ENCODE data around the gene UBE2G2.

GRCh38 chr21:44817506-44817880 is 15.9 kb upstream of the UBE2G2 start:
- TF ChIP-seq TAF1 (IDR thresholded peaks at IDR 0.05; ENCODE audit: low read depth, low read length) (no peak), POLR2A (IDR thresholded peaks at IDR 0.05; ENCODE audit: low read depth, low read length) (no peak), POLR2AphosphoS5 (IDR thresholded peaks at IDR 0.05; ENCODE audit: low read depth, low read length) (no peak), PAX5 (IDR thresholded peaks at IDR 0.05; ENCODE audit: insufficient read depth, low read length, severe bottlenecking) (no peak), SPI1 (IDR thresholded peaks at IDR 0.05; ENCODE audit: low read depth, low read length) (no peak), POU2F2 (IDR thresholded peaks at IDR 0.05; ENCODE audit: low read depth, low read length) (no peak)

All from GM12891 (cell line).